Neural progenitor cell (in vitro differentiated cells): ENCODE results near the gene STRIP1. TPM values are rescaled to one million over a fixed set of nuclear protein-coding genes. Genes with fewer than 3 reads are reported as not detected.

Experiments used
- DNase-seq: peaks from one replicate; pipeline ENCODE4 v3.0.0-alpha.2; 2016; ENCODE audit warnings: low spot score
- H2AFZ ChIP-seq: fragments of 200-600 bp; sonication (generic); replicated peaks from 2 replicates; pipeline ENCODE4 v1.6.1; 2016; ENCODE audit warnings: antibody characterized with exemption
- H3F3A ChIP-seq: fragments of 200-600 bp; sonication (generic); 2 replicates; pipeline ENCODE4 v1.6.1; 2016; ENCODE audit warnings: antibody characterized with exemption, low read depth
- H3K27ac ChIP-seq: fragments of 200-600 bp; sonication (generic); 2 replicates; pipeline ENCODE4 v1.5.1; 2016; ENCODE audit warnings: mild to moderate bottlenecking
- H3K27me3 ChIP-seq: fragments of 200-600 bp; sonication (generic); 2 replicates; pipeline ENCODE4 v1.6.1; 2016; ENCODE audit warnings: mild to moderate bottlenecking, moderate library complexity
- H3K36me3 ChIP-seq: fragments of 200-600 bp; sonication (generic); 2 replicates; pipeline ENCODE4 v1.5.1; 2016
- H3K4me1 ChIP-seq: fragments of 200-600 bp; sonication (generic); 2 replicates; pipeline ENCODE4 v1.6.1; 2016; ENCODE audit warnings: mixed run types
- H3K4me2 ChIP-seq: fragments of 200-600 bp; sonication (generic); 2 replicates; pipeline ENCODE4 v1.6.1; 2016
- H3K4me3 ChIP-seq: fragments of 200-600 bp; sonication (generic); 2 replicates; pipeline ENCODE4 v1.5.1; 2016
- H3K79me2 ChIP-seq: fragments of 200-600 bp; sonication (generic); 2 replicates; pipeline ENCODE4 v1.6.1; 2016; ENCODE audit warnings: low read depth
- H3K9ac ChIP-seq: fragments of 200-600 bp; sonication (generic); 2 replicates; pipeline ENCODE4 v1.6.1; 2016
- H3K9me3 ChIP-seq: fragments of 200-600 bp; sonication (generic); 2 replicates; pipeline ENCODE4 v1.5.1; 2016; ENCODE audit warnings: low read depth
- H4K20me1 ChIP-seq: fragments of 200-600 bp; sonication (generic); 2 replicates; pipeline ENCODE4 v1.6.1; 2016; ENCODE audit warnings: low read depth
- H3K27ac Mint-ChIP-seq: 3 replicates; pipeline ENCODE4 v1.8.0; 2021; ENCODE audit warnings: mixed read lengths
- H3K27me3 Mint-ChIP-seq: 2 replicates; pipeline ENCODE4 v1.8.0; 2022; ENCODE audit warnings: low read depth, mild to moderate bottlenecking, inconsistent platforms, moderate library complexity, mixed read lengths; ENCODE audit not compliant: insufficient read depth
- H3K36me3 Mint-ChIP-seq: 3 replicates; pipeline ENCODE4 v1.8.0; 2021; ENCODE audit warnings: mixed read lengths
- H3K4me1 Mint-ChIP-seq: 3 replicates; pipeline ENCODE4 v1.8.0; 2021; ENCODE audit warnings: mixed read lengths
- H3K4me3 Mint-ChIP-seq: 3 replicates; pipeline ENCODE4 v1.8.0; 2021; ENCODE audit warnings: mild to moderate bottlenecking, moderate library complexity, mixed read lengths
- H3K9me3 Mint-ChIP-seq: 3 replicates; pipeline ENCODE4 v1.8.0; 2020; ENCODE audit warnings: mixed read lengths
- CTCF ChIP-seq: fragments of 200-600 bp; sonication (generic); IDR thresholded peaks from 2 replicates; pipeline ENCODE4 v1.5.1; 2017; ENCODE audit warnings: antibody characterized with exemption, mild to moderate bottlenecking
- EZH2 ChIP-seq: fragments of 200-600 bp; sonication (generic); IDR thresholded peaks from 2 replicates; pipeline ENCODE4 v1.6.1; 2017; ENCODE audit warnings: antibody characterized with exemption, mild to moderate bottlenecking, moderate library complexity
- EZH2phosphoT487 ChIP-seq: fragments of 200-600 bp; sonication (generic); IDR thresholded peaks from 2 replicates; pipeline ENCODE4 v1.6.1; 2017; ENCODE audit warnings: antibody characterized with exemption
- total RNA-seq: library from RNA; depleted of rRNA; stranded (reverse); fragments of >200 nt; gene quantifications from 2 replicates; pipeline ENCODE4 v1.2.3, GENCODE V29; 2015; ENCODE audit warnings: low replicate concordance

Gene STRIP1
- total RNA-seq, 1 donor from 2014 or later, result 55.0 TPM

- H3K9me3 ChIP-seq, result no peaks in the 10 kb centered on the region
- Mint-ChIP-seq H3K27me3 (no peaks in the 10 kb centered on the region), H3K4me1 (peaks cover 19% of the 10 kb centered on the region), H3K4me3 (no peak overlapping the region), H3K36me3 (peaks cover 41% of the 10 kb centered on the region), H3K9me3 (peaks cover 9% of the 10 kb centered on the region), H3K27ac (no peak overlapping the region)
- H3K27me3 ChIP-seq, result no peaks in the 10 kb centered on the region
- peaks cover 100% of the 10 kb centered on the region for H3K79me2 ChIP-seq
- no peak overlapping the region for H3K4me3 ChIP-seq
- TF ChIP-seq EZH2 (no peak), CTCF (no peak)
- H4K20me1 ChIP-seq, result peaks cover 90% of the 10 kb centered on the region
- H3K4me2 ChIP-seq, result no peak overlapping the region
- DNase-seq, result no peak
- no peak overlapping the region for H3K27ac ChIP-seq
- H2AFZ ChIP-seq, result no peak overlapping the region
- no peak overlapping the region for H3K9ac ChIP-seq
- H3K36me3 ChIP-seq, result no peaks in the 10 kb centered on the region
- H3K4me1 ChIP-seq, result peaks cover 18% of the 10 kb centered on the region
- peaks cover 2% of the 10 kb centered on the region for H3F3A ChIP-seq
These were observed 43.0 kb upstream of the STRIP1 start for GRCh38 chr1:109991400-109991925.

- H3K9me3 Mint-ChIP-seq, result peaks cover 2% of the 10 kb centered on the region
- Histone ChIP-seq H3F3A (no peaks in the 10 kb centered on the region), H3K9ac (no peak overlapping the region), H3K4me3 (no peak overlapping the region), H3K27me3 (no peaks in the 10 kb centered on the region), H3K4me1 (peaks cover 11% of the 10 kb centered on the region), H3K79me2 (peaks cover 100% of the 10 kb centered on the region), H4K20me1 (peaks cover 79% of the 10 kb centered on the region), H2AFZ (no peak overlapping the region), H3K27ac (no peak overlapping the region), H3K9me3 (no peaks in the 10 kb centered on the region), H3K4me2 (no peak overlapping the region), H3K36me3 (no peaks in the 10 kb centered on the region)
- peaks cover 28% of the 10 kb centered on the region for H3K36me3 Mint-ChIP-seq
- H3K27ac Mint-ChIP-seq, result no peak overlapping the region
- peaks cover 20% of the 10 kb centered on the region for H3K4me1 Mint-ChIP-seq
- H3K27me3 Mint-ChIP-seq, result no peaks in the 10 kb centered on the region
- H3K4me3 Mint-ChIP-seq, result no peak overlapping the region
- TF ChIP-seq CTCF (no peak), EZH2phosphoT487 (no peak), EZH2 (no peak)
- no peak for DNase-seq
These were observed 40.5 kb upstream of the STRIP1 start for GRCh38 chr1:109993885-109994284.

- Histone ChIP-seq H3K4me2 (no peak overlapping the region), H3K9ac (no peak overlapping the region), H4K20me1 (peaks cover 73% of the 10 kb centered on the region), H3K27me3 (no peaks in the 10 kb centered on the region), H3F3A (no peaks in the 10 kb centered on the region), H3K27ac (no peak overlapping the region), H3K9me3 (no peaks in the 10 kb centered on the region), H2AFZ (no peak overlapping the region), H3K79me2 (peaks cover 100% of the 10 kb centered on the region), H3K36me3 (peaks cover 4% of the 10 kb centered on the region), H3K4me3 (no peak overlapping the region), H3K4me1 (peaks cover 11% of the 10 kb centered on the region)
- TF ChIP-seq CTCF (no peak), EZH2phosphoT487 (no peak), EZH2 (no peak)
- Mint-ChIP-seq H3K27me3 (peaks cover 2% of the 10 kb centered on the region), H3K36me3 (peaks cover 23% of the 10 kb centered on the region), H3K27ac (no peak overlapping the region), H3K9me3 (no peaks in the 10 kb centered on the region), H3K4me1 (peaks cover 20% of the 10 kb centered on the region), H3K4me3 (no peak overlapping the region)
- DNase-seq, result no peak
These were observed 39.8 kb upstream of the STRIP1 start for GRCh38 chr1:109994654-109995053.
